ENCODE data around the gene LSM11.

- TF ChIP-seq CTCF (IDR thresholded peaks at IDR 0.05; ENCODE audit: insufficient read depth, low read length, poor library complexity, severe bottlenecking) (no peak), EZH2phosphoT487 (conservative IDR thresholded peaks at IDR 0.05; ENCODE audit: low read length) (no peak)
Observed at GRCh38 chr5:157770665-157771064, 27.2 kb downstream of the LSM11 start.

Data from SU-DHL-6 (cell line).